Osteoblast (primary cell): ENCODE measurements around the gene ARMH1. TPM values are rescaled to one million over a fixed set of nuclear protein-coding genes. Genes with fewer than 3 reads are reported as not detected.

Experiments used
- DNase-seq: peaks from one replicate; pipeline ENCODE4 v3.0.0; 2011; ENCODE audit warnings: low spot score, mixed read lengths; ENCODE audit not compliant: insufficient read length; ENCODE audit errors: missing footprints
- H2AFZ ChIP-seq: 2 replicates; pipeline ENCODE4 v1.6.0; 2011; ENCODE audit warnings: mild to moderate bottlenecking, low read length
- H3K27ac ChIP-seq: 2 replicates; pipeline ENCODE4 v1.5.1; 2011; ENCODE audit warnings: mild to moderate bottlenecking, low read depth, low read length, moderate library complexity
- H3K27me3 ChIP-seq: 2 replicates; pipeline ENCODE4 v1.6.0; 2012; ENCODE audit warnings: mild to moderate bottlenecking, control low read depth, inconsistent platforms, low read length, moderate library complexity; ENCODE audit not compliant: insufficient read depth
- H3K36me3 ChIP-seq: 2 replicates; pipeline ENCODE4 v1.5.1; 2011; ENCODE audit warnings: mild to moderate bottlenecking, low read length, control low read depth, moderate library complexity; ENCODE audit not compliant: insufficient read depth
- H3K4me1 ChIP-seq: 2 replicates; pipeline ENCODE4 v1.5.1; 2011; ENCODE audit warnings: mild to moderate bottlenecking, low read length, control low read depth, moderate library complexity; ENCODE audit not compliant: insufficient read depth
- H3K4me2 ChIP-seq: 2 replicates; pipeline ENCODE4 v1.6.0; 2011; ENCODE audit warnings: mild to moderate bottlenecking, low read length; ENCODE audit not compliant: insufficient read depth
- H3K4me3 ChIP-seq: fragments of 200-600 bp; sonication (generic); 3 replicates; pipeline ENCODE4 v1.5.1; 2012; ENCODE audit warnings: mild to moderate bottlenecking, low read length, inconsistent platforms; ENCODE audit not compliant: insufficient read depth
- H3K79me2 ChIP-seq: 2 replicates; pipeline ENCODE4 v1.6.0; 2012; ENCODE audit warnings: mild to moderate bottlenecking, low read length, control low read depth, inconsistent platforms; ENCODE audit not compliant: insufficient read depth
- H3K9me3 ChIP-seq: 2 replicates; pipeline ENCODE4 v1.5.1; 2011; ENCODE audit warnings: low read depth, low read length, control low read depth
- H4K20me1 ChIP-seq: 2 replicates; pipeline ENCODE4 v1.6.0; 2012; ENCODE audit warnings: mild to moderate bottlenecking, low read length, control low read depth; ENCODE audit not compliant: insufficient read depth
- total RNA-seq: library from RNA; depleted of rRNA; stranded (reverse); fragments of >200 nt; gene quantifications from 2 replicates; pipeline ENCODE4 v1.2.3, GENCODE V29; 2012
- TF ChIP-seq, protein P1 (sequence below): IDR thresholded peaks from 2 replicates; pipeline ENCODE4 v1.5.1; 2011; ENCODE audit warnings: mild to moderate bottlenecking, low read depth, low read length, moderate library complexity; ENCODE audit errors: extremely low read depth

The ARMH1 gene
- total RNA-seq, 1 donor = 4.3 TPM

GRCh38 chr1:44679468-44679867, 5.0 kb downstream of the ARMH1 start:
- no peak for DNase-seq
- no peak overlapping the region for H3K4me3 ChIP-seq
- no peak overlapping the region for H3K27ac ChIP-seq
- no peak overlapping the region for H3K4me2 ChIP-seq
- H3K9me3 ChIP-seq = no peaks in the 10 kb centered on the region
- peaks cover 20% of the 10 kb centered on the region for H3K4me1 ChIP-seq
- no peaks in the 10 kb centered on the region for H3K36me3 ChIP-seq
- TF ChIP-seq, protein P1, sequence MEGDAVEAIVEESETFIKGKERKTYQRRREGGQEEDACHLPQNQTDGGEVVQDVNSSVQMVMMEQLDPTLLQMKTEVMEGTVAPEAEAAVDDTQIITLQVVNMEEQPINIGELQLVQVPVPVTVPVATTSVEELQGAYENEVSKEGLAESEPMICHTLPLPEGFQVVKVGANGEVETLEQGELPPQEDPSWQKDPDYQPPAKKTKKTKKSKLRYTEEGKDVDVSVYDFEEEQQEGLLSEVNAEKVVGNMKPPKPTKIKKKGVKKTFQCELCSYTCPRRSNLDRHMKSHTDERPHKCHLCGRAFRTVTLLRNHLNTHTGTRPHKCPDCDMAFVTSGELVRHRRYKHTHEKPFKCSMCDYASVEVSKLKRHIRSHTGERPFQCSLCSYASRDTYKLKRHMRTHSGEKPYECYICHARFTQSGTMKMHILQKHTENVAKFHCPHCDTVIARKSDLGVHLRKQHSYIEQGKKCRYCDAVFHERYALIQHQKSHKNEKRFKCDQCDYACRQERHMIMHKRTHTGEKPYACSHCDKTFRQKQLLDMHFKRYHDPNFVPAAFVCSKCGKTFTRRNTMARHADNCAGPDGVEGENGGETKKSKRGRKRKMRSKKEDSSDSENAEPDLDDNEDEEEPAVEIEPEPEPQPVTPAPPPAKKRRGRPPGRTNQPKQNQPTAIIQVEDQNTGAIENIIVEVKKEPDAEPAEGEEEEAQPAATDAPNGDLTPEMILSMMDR = no peak
- H4K20me1 ChIP-seq = no peaks in the 10 kb centered on the region
- peaks cover 5% of the 10 kb centered on the region for H3K79me2 ChIP-seq
- H2AFZ ChIP-seq = no peak overlapping the region
- no peaks in the 10 kb centered on the region for H3K27me3 ChIP-seq

- Histone ChIP-seq H3K4me3 (no peak overlapping the region), H3K4me1 (no peaks in the 10 kb centered on the region), H3K27ac (no peak overlapping the region), H4K20me1 (no peaks in the 10 kb centered on the region), H3K9me3 (no peaks in the 10 kb centered on the region), H3K27me3 (no peaks in the 10 kb centered on the region), H3K79me2 (no peaks in the 10 kb centered on the region), H2AFZ (no peak overlapping the region), H3K36me3 (no peaks in the 10 kb centered on the region), H3K4me2 (no peak overlapping the region)
- TF ChIP-seq, protein P1 = no peak
- no peak for DNase-seq
Measured at GRCh38 chr1:44681905-44682882, 7.7 kb downstream of the ARMH1 start.

DNA sequence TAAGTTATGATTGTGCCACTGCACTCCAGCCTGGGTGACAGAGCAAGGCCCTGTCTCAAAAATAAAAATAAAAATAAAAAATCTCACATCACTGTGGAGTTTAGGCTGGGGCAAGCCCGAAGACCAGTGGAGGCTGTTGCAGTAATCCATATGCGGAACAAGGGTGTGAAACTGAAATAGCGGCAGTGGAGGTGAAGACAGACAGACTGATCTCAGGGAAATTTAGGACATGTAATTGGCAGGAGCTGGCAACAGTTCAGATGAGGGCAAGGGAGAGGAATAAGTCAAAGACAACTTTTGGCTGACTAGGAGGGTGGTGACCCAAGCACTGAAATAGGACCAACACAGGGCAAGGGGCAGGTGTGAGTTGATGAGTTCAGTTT, 8.4 kb downstream of the ARMH1 start:
- Histone ChIP-seq H3K27ac (no peak overlapping the region), H3K9me3 (no peaks in the 10 kb centered on the region), H3K4me3 (no peak overlapping the region), H3K27me3 (no peaks in the 10 kb centered on the region), H3K4me2 (no peak overlapping the region), H3K4me1 (no peaks in the 10 kb centered on the region), H4K20me1 (no peaks in the 10 kb centered on the region), H3K36me3 (no peaks in the 10 kb centered on the region), H3K79me2 (no peaks in the 10 kb centered on the region), H2AFZ (no peak overlapping the region)
- TF ChIP-seq, protein P1 = no peak
- no peak for DNase-seq

GRCh38 chr1:44684525-44684924, 10.0 kb downstream of the ARMH1 start:
- Histone ChIP-seq H3K27ac (no peak overlapping the region), H4K20me1 (no peaks in the 10 kb centered on the region), H3K4me3 (no peak overlapping the region), H3K36me3 (no peaks in the 10 kb centered on the region), H3K9me3 (no peaks in the 10 kb centered on the region), H2AFZ (no peak overlapping the region), H3K79me2 (no peaks in the 10 kb centered on the region), H3K4me2 (no peak overlapping the region), H3K27me3 (no peaks in the 10 kb centered on the region), H3K4me1 (no peaks in the 10 kb centered on the region)
- DNase-seq = no peak
- TF ChIP-seq, protein P1 = no peak
